Hematopoietic multipotent progenitor cell treated with erythropoietin and hydrocortisone succinate and interleukin-3 and kit ligand, for 17 days (in vitro differentiated cells): ENCODE results near the gene MAB21L2.

Experiments
- DNase-seq: peaks from one replicate; pipeline ENCODE4 v3.0.0-alpha.2; 2015; ENCODE audit warnings: low spot score

MAB21L2 gene

GRCh38 chr4:150619042-150619441 lies 37.1 kb downstream of the MAB21L2 start:
- DNase-seq, result no peak

- no peak for DNase-seq
Observed at GRCh38 chr4:150624055-150624454, 42.1 kb downstream of the MAB21L2 start.

GRCh38 chr4:150625033-150625432 lies 43.1 kb downstream of the MAB21L2 start:
- DNase-seq, result no peak

- no peak for DNase-seq
Observed at GRCh38 chr4:150628073-150628472, 46.1 kb downstream of the MAB21L2 start.

DNA sequence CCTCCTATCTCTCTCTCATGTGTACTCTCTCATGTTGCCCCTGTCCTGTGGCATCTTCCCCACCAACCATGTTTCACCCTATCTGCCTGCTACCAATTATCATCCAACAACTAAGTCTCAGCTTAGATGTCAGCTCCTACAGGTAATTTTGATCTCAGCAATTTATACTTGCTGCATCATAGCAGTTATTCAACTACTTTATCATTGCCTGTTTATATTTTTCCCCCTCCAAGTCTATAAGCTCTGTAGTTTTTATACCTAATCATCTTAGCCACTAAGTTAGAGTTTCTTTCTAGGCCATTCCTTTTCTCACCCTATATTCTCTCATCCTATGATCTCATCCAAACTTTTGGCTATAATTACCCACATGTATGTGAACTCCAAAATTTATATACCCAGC lies 50.7 kb downstream of the MAB21L2 start:
- DNase-seq, result no peak
